ENCODE measurements around the gene EEF2. TPM values are rescaled to one million over a fixed set of nuclear protein-coding genes. Genes with fewer than 3 reads are reported as not detected.
A peak's percentile ranks its signal among the peaks of the same experiment; 100 is the strongest.
"Not testable (repeated sequence)": the region's sequence is repeated elsewhere in the genome, so short reads cannot be mapped to it uniquely, and the experiment has no call there.

EEF2 gene
- polyA plus RNA-seq, 1 donor, result 2,964 TPM

DNA sequence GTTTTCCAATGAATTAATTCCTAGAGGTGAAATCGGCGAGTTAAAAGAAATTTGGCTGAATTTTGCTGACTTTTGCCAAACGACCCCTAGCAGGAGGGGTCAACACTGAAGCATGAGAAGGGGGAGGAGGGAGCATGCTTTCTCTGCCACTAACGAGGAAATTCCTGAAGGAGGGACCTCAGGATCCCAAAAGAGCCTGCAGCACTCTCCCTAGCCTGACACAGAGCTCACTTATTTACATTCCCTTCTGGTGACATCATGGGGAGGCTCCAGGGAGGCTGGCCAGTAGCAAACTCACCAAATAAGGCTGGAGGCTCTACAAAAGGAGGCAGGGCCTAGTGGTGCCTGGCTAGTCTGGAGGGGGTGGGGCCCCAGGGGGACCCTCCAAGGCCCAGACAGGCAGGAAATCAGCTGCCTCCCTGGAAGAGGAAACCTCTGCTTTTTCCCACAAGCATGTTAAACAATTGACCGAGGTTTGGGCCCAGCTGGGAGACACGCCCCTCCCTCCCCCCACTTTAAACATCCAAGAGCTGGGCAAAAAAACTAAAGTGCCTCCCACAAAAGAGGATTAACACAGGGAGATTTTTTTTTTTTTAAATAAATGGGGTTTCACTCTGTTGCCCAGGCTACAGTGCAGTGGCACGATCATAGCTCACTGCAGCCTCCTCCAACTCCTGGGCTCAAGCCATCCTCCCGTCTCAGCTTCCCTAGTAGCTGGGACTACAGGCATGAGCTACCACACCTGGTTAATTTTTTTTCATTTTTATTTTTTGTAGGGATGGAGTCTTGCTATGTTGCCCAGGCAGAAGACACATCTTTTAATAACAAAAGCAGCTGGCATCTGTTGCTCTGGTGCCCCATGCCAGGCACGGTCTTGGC is 16.5 kb downstream of the EEF2 start:
- DNase-seq, result peak; percentile 86

- not testable (repeated sequence) for DNase-seq
These were observed 17.3 kb downstream of the EEF2 start for GRCh38 chr19:3967983-3968382.

GRCh38 chr19:3966051-3967017 is 18.9 kb downstream of the EEF2 start:
- no peak for DNase-seq

- no peak for DNase-seq
These were observed 20.7 kb downstream of the EEF2 start for GRCh38 chr19:3964256-3965194.

DNA sequence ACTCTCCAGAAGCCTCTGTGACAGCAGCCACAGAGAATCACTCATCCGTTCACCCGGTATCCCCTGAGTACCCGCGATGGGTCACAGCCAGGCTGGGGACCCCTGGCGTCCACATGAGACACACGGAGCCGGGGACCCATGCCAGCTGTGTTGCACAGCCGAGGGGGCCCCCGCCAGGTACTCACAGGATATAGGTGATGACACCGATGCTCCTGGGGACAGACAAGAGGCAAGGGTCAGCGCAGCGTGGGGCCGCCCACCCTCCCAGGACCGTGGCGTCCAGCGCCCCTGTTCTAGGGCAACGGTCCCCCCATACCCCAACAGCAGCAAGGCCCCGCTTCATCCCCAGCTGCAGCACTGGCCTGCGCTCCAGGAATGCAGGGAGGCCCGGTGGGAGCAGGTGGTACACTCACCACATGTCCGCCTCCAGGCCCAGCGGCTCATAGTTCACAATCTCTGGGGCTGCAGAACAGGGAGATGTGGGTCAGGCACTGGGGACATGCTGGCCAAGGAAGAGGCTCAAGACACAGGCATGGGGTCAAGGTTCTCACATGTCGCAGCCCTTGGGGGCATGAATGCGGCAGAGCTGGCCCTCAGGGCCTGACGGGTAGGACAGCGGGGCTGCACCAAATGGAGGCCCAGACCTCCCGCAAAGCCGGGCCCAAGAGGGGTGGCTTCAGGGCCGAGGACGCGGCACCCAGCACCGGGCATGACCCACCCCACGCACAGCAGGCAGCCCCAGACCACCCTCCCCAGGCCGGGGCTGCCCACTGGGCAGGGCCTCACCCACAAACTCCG is 21.6 kb downstream of the EEF2 start:
- no peak for DNase-seq

DNA sequence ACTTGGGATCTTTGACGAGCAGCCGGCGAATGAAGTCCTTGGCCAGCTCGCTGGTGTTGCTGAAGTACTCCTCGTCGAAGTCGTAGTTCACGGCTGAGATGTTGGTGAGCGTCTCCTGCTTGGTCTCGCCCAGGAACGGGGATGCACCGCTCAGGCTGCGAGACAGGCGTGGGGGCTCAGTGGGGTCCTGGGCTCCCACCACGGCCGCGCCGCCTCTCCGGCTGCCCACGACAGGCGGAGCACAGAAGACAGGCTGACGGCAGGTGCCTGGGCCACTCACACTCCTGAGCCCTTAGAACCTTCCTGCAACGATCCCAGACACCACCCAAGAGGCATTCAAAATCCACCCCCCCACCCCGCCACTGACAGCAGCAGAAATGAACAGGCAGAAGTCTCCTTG is 24.3 kb downstream of the EEF2 start:
- no peak for DNase-seq

DNA sequence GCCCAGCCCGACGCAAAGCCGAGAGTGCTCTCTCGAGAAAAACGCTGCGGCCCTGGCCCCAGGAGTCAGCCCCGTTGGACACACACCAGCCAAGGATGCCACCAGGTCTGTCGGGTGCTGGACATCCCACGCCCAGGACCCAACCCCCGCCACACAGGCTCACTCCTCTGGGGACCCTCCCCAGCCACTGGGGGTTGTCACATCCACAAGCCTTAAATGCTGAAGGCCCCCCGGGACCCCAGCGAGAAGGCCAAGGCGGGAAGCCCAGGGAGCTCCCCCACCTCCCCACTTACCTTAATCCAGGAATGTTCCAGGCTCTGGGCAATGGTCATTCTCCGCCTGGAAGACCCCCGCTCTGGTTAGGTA is 25.5 kb downstream of the EEF2 start:
- DNase-seq, result no peak

DNA sequence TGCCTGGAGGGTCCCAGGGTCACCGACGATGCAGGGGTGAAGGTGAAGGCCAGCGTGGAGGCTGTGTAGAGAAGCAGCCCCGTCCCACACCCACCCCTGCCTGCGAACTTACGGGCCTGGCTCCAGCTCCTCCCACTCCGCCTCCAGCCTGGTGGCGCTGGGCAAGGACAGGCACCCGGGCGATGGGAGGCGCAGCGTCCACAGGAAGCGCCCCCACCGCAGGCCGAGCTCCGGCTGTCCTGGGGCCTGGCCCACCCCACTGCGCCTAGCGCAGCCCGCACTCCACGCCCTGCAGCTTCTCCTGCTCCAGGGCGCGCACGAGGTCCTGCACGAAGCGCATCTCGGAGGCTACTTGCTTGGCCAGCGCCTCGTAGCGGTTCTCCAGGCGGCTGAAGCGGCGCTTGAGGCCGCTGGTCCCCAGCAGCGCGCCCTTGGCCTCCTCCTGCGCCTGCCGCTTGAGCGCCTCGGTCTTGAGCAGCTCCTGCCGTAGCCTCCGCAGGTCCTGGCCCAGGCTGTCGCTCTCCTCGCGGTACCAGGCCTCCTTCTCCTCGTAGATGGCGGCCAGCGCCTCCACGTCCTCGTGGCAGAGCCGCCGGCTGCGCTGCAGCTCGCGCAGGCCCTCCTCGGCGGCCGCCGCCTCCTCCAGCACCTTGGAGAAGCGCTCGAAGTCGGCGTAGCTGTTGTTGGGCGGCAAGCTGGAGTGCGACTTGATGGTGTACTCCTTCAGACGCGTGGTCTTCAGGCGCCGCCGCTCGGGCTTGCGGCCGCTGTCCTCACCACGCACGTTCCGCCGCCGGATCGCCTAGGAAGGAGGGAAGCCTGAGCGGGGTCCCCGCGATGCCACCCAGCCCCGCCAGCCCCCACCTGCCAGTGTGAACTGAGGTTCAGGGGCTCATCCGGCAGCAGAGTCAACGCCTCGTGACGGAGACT is 26.2 kb downstream of the EEF2 start:
- no peak for DNase-seq

- no peak for DNase-seq
These were observed 29.6 kb downstream of the EEF2 start for GRCh38 chr19:3955688-3956087.

DNA sequence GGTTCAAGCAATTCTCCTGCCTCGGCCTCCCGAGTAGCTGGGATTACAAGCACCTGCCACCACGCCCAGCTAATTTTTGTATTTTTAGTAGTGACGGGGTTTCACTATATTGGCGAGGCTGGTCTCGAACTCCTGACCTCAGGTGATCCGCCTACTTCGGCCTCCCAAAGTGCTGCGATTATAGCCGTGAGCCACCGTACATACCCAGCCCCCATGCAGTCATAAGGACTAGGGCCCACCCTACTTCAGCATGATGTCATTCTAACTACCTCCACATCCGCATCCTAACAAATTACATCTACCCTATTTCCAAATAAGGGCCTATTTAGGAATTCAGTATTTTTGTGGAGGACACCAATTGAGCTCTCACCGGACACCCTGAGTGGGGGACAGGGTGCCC is 30.0 kb downstream of the EEF2 start:
- DNase-seq, result not testable (repeated sequence)

DNA sequence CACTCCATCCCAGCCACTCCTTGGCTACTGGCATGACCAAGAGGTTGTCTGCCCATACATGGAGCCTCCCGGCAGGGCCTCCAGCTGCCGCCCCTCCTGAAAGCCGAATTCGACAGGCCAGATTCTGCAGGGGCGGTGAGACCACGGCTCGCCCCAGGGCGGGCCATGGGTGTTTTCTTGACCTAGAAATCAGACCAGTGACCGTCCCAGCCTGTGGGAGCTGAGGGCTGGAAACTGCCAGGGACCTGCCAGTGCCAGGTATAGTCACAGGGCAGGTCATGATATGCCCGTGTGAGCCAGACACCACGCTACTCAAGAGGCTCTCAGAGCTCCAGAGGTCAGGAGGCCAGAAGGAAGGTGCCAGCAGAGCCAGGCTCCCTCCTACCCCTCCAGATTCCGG is 31.2 kb downstream of the EEF2 start:
- no peak for DNase-seq

GRCh38 chr19:3952755-3953276 is 32.4 kb downstream of the EEF2 start:
- not testable (repeated sequence) for DNase-seq

GRCh38 chr19:3950871-3951861 is 34.1 kb downstream of the EEF2 start:
- DNase-seq, result peak; percentile 51

GRCh38 chr19:3949997-3950859 is 35.0 kb downstream of the EEF2 start:
- DNase-seq, result no peak

DNA sequence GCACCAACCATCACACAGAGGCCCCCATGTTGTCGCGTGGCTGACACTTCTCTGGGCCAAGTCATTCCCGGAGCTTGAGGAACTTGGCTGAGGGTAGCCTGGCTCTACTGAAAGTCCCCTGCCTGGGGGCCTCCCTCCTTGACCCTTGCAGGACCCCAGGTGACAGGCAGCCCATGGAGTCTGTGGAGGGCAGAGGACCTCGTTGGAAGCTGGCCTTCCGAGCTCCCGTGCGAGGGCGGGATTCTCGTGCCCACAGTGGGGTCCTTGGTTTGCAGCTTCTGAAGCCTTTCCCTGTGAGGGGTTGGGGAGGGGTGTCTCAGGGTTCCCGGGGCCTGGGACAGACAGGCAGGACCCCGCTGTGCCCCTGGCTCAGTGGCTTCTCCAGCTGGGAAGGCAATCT is 36.0 kb downstream of the EEF2 start:
- DNase-seq, result no peak

- not testable (repeated sequence) for DNase-seq
These were observed 37.8 kb downstream of the EEF2 start for GRCh38 chr19:3947316-3947933.

DNA sequence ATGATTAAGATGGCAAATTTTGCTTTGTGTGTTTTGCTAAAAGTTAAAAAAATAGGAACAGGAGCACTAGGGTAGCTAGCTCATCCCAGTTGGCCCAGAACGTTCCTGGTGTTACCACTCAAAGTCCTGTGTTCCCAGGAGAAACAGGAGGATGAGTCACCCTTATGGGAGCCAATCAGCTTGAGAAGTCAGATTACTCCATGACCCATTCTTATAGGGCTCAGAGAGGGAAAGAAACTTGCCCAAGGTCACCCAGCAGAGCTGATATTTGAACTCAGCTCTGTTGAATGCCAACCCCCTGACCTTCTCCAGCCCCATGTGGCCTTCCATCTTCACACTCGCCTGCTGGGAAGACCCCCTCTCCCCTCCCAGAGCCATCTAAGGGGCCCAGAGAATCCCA is 39.4 kb downstream of the EEF2 start:
- DNase-seq, result no peak

Measured in hindlimb muscle (tissue), 1 donor.